ENCODE measurements around the gene TMEM18. TPM values are rescaled to one million over a fixed set of nuclear protein-coding genes. Genes with fewer than 3 reads are reported as not detected.

Gene TMEM18
- polyA plus RNA-seq, 1 donor from 2014 or later: 58.6 TPM

DNA sequence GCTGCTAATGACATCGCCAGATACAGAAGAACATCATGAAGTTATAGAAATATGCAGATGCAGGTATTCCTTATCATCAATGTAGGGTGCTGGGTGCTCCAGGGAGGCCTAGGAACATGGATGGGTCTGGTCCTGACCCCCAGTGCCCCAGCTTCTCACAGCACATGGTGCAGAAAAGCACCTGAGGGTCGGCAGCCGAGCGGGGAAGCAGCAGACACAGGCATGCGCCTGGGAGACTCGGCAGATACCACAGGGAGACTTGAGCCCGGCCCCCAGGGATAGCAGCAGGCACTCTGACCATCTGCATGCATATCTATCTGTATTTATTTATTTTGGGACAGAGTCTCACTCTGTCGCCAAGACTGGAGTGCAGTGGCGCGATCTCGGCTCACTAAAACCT, 43.2 kb downstream of the TMEM18 start:
- no peak overlapping the region for H2AFZ ChIP-seq (ENCODE audit: low read depth, low read length)
- H3K27me3 ChIP-seq (ENCODE audit: insufficient read depth, low read depth, low read length): no peaks in the 10 kb centered on the region
- H3K79me2 ChIP-seq (replicated peaks; ENCODE audit: insufficient read depth, low read length): no peaks in the 10 kb centered on the region
- H3K27ac ChIP-seq (ENCODE audit: low read length): no peak overlapping the region
- no peaks in the 10 kb centered on the region for H3F3A ChIP-seq (ENCODE audit: insufficient read depth, low read length, poor library complexity, severe bottlenecking)
- no peaks in the 10 kb centered on the region for H4K20me1 ChIP-seq (ENCODE audit: insufficient read depth)
- H3K4me3 ChIP-seq (ENCODE audit: low read length): no peak overlapping the region
- H3K9ac ChIP-seq (ENCODE audit: low read length): no peak overlapping the region
- no peak overlapping the region for H3K4me2 ChIP-seq (ENCODE audit: low read length)
- TF ChIP-seq EP300 (conservative IDR thresholded peaks at IDR 0.05; ENCODE audit: poor library complexity, severe bottlenecking): no peak
- TF ChIP-seq SMC3 (conservative IDR thresholded peaks at IDR 0.05; ENCODE audit: poor library complexity): no peak
- no peaks in the 10 kb centered on the region for H3K9me3 ChIP-seq (ENCODE audit: low read length)
- no peaks in the 10 kb centered on the region for H3K36me3 ChIP-seq (ENCODE audit: insufficient read depth, low read length)
- no peaks in the 10 kb centered on the region for H3K9me2 ChIP-seq (ENCODE audit: insufficient read depth, low read length)

DNA sequence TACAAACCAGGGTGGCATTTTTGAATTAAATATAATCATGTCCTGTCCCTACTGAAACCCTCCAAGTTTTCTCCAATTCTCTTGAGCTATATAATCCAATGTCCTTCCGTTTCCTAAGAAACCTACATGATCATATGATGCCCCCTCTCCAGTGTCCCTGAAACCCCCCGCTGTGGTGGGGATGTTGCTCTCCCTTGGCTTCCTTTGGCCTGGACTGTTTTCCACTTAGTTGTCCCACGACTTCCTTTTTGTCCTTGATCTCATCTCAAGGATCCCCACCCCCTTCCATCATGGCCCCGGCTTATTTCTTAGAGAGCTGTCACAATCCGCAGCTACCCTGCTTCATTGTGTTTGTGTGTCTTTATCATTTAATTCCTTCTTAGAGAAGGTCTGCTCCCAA, 43.8 kb downstream of the TMEM18 start:
- TF ChIP-seq, protein P1, sequence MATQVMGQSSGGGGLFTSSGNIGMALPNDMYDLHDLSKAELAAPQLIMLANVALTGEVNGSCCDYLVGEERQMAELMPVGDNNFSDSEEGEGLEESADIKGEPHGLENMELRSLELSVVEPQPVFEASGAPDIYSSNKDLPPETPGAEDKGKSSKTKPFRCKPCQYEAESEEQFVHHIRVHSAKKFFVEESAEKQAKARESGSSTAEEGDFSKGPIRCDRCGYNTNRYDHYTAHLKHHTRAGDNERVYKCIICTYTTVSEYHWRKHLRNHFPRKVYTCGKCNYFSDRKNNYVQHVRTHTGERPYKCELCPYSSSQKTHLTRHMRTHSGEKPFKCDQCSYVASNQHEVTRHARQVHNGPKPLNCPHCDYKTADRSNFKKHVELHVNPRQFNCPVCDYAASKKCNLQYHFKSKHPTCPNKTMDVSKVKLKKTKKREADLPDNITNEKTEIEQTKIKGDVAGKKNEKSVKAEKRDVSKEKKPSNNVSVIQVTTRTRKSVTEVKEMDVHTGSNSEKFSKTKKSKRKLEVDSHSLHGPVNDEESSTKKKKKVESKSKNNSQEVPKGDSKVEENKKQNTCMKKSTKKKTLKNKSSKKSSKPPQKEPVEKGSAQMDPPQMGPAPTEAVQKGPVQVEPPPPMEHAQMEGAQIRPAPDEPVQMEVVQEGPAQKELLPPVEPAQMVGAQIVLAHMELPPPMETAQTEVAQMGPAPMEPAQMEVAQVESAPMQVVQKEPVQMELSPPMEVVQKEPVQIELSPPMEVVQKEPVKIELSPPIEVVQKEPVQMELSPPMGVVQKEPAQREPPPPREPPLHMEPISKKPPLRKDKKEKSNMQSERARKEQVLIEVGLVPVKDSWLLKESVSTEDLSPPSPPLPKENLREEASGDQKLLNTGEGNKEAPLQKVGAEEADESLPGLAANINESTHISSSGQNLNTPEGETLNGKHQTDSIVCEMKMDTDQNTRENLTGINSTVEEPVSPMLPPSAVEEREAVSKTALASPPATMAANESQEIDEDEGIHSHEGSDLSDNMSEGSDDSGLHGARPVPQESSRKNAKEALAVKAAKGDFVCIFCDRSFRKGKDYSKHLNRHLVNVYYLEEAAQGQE (IDR thresholded peaks at IDR 0.05; ENCODE audit: borderline replicate concordance): no peak
- TF ChIP-seq EZH2 (IDR thresholded peaks at IDR 0.05; ENCODE audit: borderline replicate concordance, insufficient read depth, low read length, poor library complexity, severe bottlenecking) (no peak), RAD21 (conservative IDR thresholded peaks at IDR 0.05) (no peak), TAF1 (IDR thresholded peaks at IDR 0.05; ENCODE audit: low read depth) (no peak), SMC3 (conservative IDR thresholded peaks at IDR 0.05; ENCODE audit: poor library complexity) (no peak), POLR2AphosphoS5 (IDR thresholded peaks at IDR 0.05) (no peak), MXI1 (conservative IDR thresholded peaks at IDR 0.05; ENCODE audit: poor library complexity, severe bottlenecking) (no peak), EP300 (conservative IDR thresholded peaks at IDR 0.05; ENCODE audit: poor library complexity, severe bottlenecking) (no peak)
- TF ChIP-seq, protein P2, sequence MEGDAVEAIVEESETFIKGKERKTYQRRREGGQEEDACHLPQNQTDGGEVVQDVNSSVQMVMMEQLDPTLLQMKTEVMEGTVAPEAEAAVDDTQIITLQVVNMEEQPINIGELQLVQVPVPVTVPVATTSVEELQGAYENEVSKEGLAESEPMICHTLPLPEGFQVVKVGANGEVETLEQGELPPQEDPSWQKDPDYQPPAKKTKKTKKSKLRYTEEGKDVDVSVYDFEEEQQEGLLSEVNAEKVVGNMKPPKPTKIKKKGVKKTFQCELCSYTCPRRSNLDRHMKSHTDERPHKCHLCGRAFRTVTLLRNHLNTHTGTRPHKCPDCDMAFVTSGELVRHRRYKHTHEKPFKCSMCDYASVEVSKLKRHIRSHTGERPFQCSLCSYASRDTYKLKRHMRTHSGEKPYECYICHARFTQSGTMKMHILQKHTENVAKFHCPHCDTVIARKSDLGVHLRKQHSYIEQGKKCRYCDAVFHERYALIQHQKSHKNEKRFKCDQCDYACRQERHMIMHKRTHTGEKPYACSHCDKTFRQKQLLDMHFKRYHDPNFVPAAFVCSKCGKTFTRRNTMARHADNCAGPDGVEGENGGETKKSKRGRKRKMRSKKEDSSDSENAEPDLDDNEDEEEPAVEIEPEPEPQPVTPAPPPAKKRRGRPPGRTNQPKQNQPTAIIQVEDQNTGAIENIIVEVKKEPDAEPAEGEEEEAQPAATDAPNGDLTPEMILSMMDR (IDR thresholded peaks at IDR 0.05; ENCODE audit: poor library complexity, severe bottlenecking): no peak
- H3K9me2 ChIP-seq (ENCODE audit: insufficient read depth, low read length): no peaks in the 10 kb centered on the region
- no peak overlapping the region for H3K9ac ChIP-seq (ENCODE audit: low read length)
- no peaks in the 10 kb centered on the region for H3F3A ChIP-seq (ENCODE audit: insufficient read depth, low read length, poor library complexity, severe bottlenecking)
- H3K9me3 ChIP-seq (ENCODE audit: low read length): no peaks in the 10 kb centered on the region
- H4K20me1 ChIP-seq (ENCODE audit: insufficient read depth): no peaks in the 10 kb centered on the region
- no peak overlapping the region for H3K4me3 ChIP-seq (ENCODE audit: low read length)
- H3K36me3 ChIP-seq (ENCODE audit: insufficient read depth, low read length): no peaks in the 10 kb centered on the region
- H2AFZ ChIP-seq (ENCODE audit: low read depth, low read length): no peak overlapping the region
- no peak overlapping the region for H3K27ac ChIP-seq (ENCODE audit: low read length)
- H3K79me2 ChIP-seq (replicated peaks; ENCODE audit: insufficient read depth, low read length): no peaks in the 10 kb centered on the region
- H3K27me3 ChIP-seq (ENCODE audit: insufficient read depth, low read depth, low read length): no peaks in the 10 kb centered on the region
- H3K4me2 ChIP-seq (ENCODE audit: low read length): no peak overlapping the region

DNA sequence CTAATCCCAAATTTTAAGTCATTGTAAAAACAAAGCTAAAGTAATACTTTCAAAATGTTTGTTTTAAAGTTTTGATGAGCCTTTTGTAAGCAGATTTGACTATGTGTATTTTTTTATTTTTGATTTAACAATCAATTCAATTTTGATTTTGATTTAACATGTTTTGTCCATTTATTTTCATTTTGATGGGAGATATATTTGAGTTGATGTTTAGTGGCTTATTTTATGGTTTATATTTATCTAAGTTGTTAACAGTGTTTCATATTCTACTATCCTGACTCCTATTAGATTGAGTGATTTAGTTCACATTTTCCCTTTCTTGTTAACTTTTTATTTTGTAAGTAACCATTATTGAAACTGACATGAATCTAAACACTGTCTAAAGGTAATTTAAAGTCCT, 44.7 kb downstream of the TMEM18 start:
- Histone ChIP-seq H3K27ac (ENCODE audit: low read length) (no peak overlapping the region), H4K20me1 (ENCODE audit: insufficient read depth) (no peaks in the 10 kb centered on the region), H3K27me3 (ENCODE audit: insufficient read depth, low read depth, low read length) (no peaks in the 10 kb centered on the region), H3K9me2 (ENCODE audit: insufficient read depth, low read length) (no peaks in the 10 kb centered on the region), H3K79me2 (replicated peaks; ENCODE audit: insufficient read depth, low read length) (no peaks in the 10 kb centered on the region), H3F3A (ENCODE audit: insufficient read depth, low read length, poor library complexity, severe bottlenecking) (no peaks in the 10 kb centered on the region), H3K4me2 (ENCODE audit: low read length) (no peak overlapping the region), H3K36me3 (ENCODE audit: insufficient read depth, low read length) (no peaks in the 10 kb centered on the region), H3K9me3 (ENCODE audit: low read length) (no peaks in the 10 kb centered on the region), H3K9ac (ENCODE audit: low read length) (no peak overlapping the region), H2AFZ (ENCODE audit: low read depth, low read length) (no peak overlapping the region), H3K4me3 (ENCODE audit: low read length) (no peak overlapping the region)
- TF ChIP-seq EZH2 (IDR thresholded peaks at IDR 0.05; ENCODE audit: borderline replicate concordance, insufficient read depth, low read length, poor library complexity, severe bottlenecking): no peak
- TF ChIP-seq SMC3 (conservative IDR thresholded peaks at IDR 0.05; ENCODE audit: poor library complexity): no peak
- no peak for TF ChIP-seq POLR2AphosphoS5 (IDR thresholded peaks at IDR 0.05)
- TF ChIP-seq TAF1 (IDR thresholded peaks at IDR 0.05; ENCODE audit: low read depth): no peak

All from neural cell (in vitro differentiated cells).